SK-N-SH treated with all-trans-retinoic acid at 6 μM for 48 hours (cell line): ENCODE results near the gene DPF3.

Experiments used
- ATAC-seq: fragments of 200-7000 bp; cut with Tn5 transposase; 3 replicates; pipeline ENCODE4 v1.9.1; 2020; ENCODE audit warnings: mild to moderate bottlenecking, moderate library complexity
- ARNTL ChIP-seq: fragments of 450-650 bp; formaldehyde crosslinking; IDR thresholded peaks from 2 replicates; pipeline ENCODE4 v1.5.0; 2020; ENCODE audit warnings: low read depth, mild to moderate bottlenecking, moderate library complexity, borderline replicate concordance
- BACH2 ChIP-seq: fragments of 250-450 bp; sonication (Bioruptor Pico); IDR thresholded peaks from 2 replicates; pipeline ENCODE4 v1.9.0; 2021; ENCODE audit warnings: mild to moderate bottlenecking, borderline replicate concordance
- CSDC2 ChIP-seq: fragments of 250-450 bp; sonication (Bioruptor Pico); IDR thresholded peaks from 2 replicates; pipeline ENCODE4 v1.5.0; 2020; ENCODE audit warnings: mild to moderate bottlenecking, moderate library complexity
- CSRNP3 ChIP-seq: fragments of 250-450 bp; sonication (Bioruptor Pico); IDR thresholded peaks from 2 replicates; pipeline ENCODE4 v1.5.1; 2021; ENCODE audit warnings: mild to moderate bottlenecking, moderate library complexity
- ESRRG ChIP-seq: fragments of 250-450 bp; sonication (Bioruptor Pico); IDR thresholded peaks from 2 replicates; pipeline ENCODE4 v1.6.1; 2021; ENCODE audit warnings: mild to moderate bottlenecking
- GLIS3 ChIP-seq: fragments of 250-450 bp; sonication (Bioruptor Pico); IDR thresholded peaks from 2 replicates; pipeline ENCODE4 v1.5.0; 2020; ENCODE audit warnings: mild to moderate bottlenecking, moderate library complexity
- ISL1 ChIP-seq: fragments of 250-450 bp; sonication (Bioruptor Pico); IDR thresholded peaks from 2 replicates; pipeline ENCODE4 v2.1.2; 2022; ENCODE audit warnings: mild to moderate bottlenecking, moderate library complexity
- OSR1 ChIP-seq: fragments of 250-450 bp; sonication (Bioruptor Pico); IDR thresholded peaks from 2 replicates; pipeline ENCODE4 v1.8.0; 2022; ENCODE audit warnings: moderate library complexity, mild to moderate bottlenecking, inconsistent platforms
- PATZ1 ChIP-seq: fragments of 250-450 bp; sonication (Bioruptor Pico); IDR thresholded peaks from 2 replicates; pipeline ENCODE4 v1.8.0; 2020; ENCODE audit warnings: mild to moderate bottlenecking, moderate library complexity, borderline replicate concordance
- POU6F1 ChIP-seq: fragments of 250-450 bp; sonication (Bioruptor Pico); IDR thresholded peaks from 2 replicates; pipeline ENCODE4 v1.8.0; 2021; ENCODE audit warnings: low read depth, mild to moderate bottlenecking, moderate library complexity, borderline replicate concordance
- PPARA ChIP-seq: fragments of 250-450 bp; sonication (Bioruptor Pico); IDR thresholded peaks from 2 replicates; pipeline ENCODE4 v1.5.0; 2020; ENCODE audit warnings: mild to moderate bottlenecking, borderline replicate concordance
- SNAI2 ChIP-seq: fragments of 250-450 bp; sonication (Bioruptor Pico); IDR thresholded peaks from 2 replicates; pipeline ENCODE4 v1.5.0; 2020; ENCODE audit warnings: mild to moderate bottlenecking, moderate library complexity
- TCF4 ChIP-seq: fragments of 250-450 bp; sonication (Bioruptor Pico); IDR thresholded peaks from 2 replicates; pipeline ENCODE4 v1.8.0; 2021; ENCODE audit warnings: mild to moderate bottlenecking, moderate library complexity, borderline replicate concordance
- TOX ChIP-seq: fragments of 250-450 bp; sonication (Bioruptor Pico); IDR thresholded peaks from 2 replicates; pipeline ENCODE4 v1.8.0; 2021; ENCODE audit warnings: mild to moderate bottlenecking, moderate library complexity, borderline replicate concordance
- TSHZ2 ChIP-seq: fragments of 250-450 bp; sonication (Bioruptor Pico); IDR thresholded peaks from 2 replicates; pipeline ENCODE4 v1.5.0; 2020; ENCODE audit warnings: mild to moderate bottlenecking, moderate library complexity
- ZC3H10 ChIP-seq: fragments of 250-450 bp; sonication (Bioruptor Pico); IDR thresholded peaks from 2 replicates; pipeline ENCODE4 v1.5.1; 2021; ENCODE audit warnings: mild to moderate bottlenecking, moderate library complexity
- ZFP3 ChIP-seq: fragments of 250-450 bp; sonication (Bioruptor Pico); IDR thresholded peaks from 2 replicates; pipeline ENCODE4 v1.5.0; 2020; ENCODE audit warnings: mild to moderate bottlenecking, moderate library complexity
- ZFP30 ChIP-seq: fragments of 450-650 bp; formaldehyde crosslinking; IDR thresholded peaks from 2 replicates; pipeline ENCODE4 v1.5.0; 2022; ENCODE audit warnings: mild to moderate bottlenecking, moderate library complexity
- ZNF565 ChIP-seq: fragments of 450-650 bp; formaldehyde crosslinking; conservative IDR thresholded peaks from 2 replicates; pipeline ENCODE4 v1.5.0; 2020; ENCODE audit warnings: low read depth, mild to moderate bottlenecking, moderate library complexity
- ZNF8 ChIP-seq: fragments of 450-650 bp; formaldehyde crosslinking; IDR thresholded peaks from 2 replicates; pipeline ENCODE4 v1.5.0; 2020; ENCODE audit warnings: mild to moderate bottlenecking, moderate library complexity
- TF ChIP-seq, protein P1 (sequence below): fragments of 250-450 bp; sonication (Bioruptor Pico); IDR thresholded peaks from 2 replicates; pipeline ENCODE4 v1.5.1; 2020; ENCODE audit warnings: low read depth, mild to moderate bottlenecking, moderate library complexity

DPF3 gene

GRCh38 chr14:72888636-72889201 lies 5.2 kb downstream of the DPF3 start:
- TF ChIP-seq ESRRG (CRISPR knock-in tag) = no peak
- no peak for ATAC-seq

DNA sequence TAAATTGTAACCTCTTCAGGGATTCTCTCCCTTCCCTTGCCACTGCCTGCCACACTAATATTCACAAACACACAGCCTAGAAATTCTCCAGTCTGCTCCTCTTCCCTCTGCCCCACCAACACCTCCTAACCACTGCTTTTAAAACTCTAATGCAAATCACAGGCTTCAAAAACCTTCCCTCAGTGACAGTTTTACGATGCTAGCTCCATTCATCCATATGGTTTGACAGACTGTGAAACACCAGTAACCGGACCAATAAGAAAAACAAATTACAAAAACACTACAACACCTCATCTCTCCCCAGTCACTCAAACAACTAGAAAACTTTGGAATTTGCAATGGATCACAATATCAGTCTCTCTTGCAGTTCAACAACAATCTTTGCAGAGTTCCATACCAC lies 5.7 kb downstream of the DPF3 start:
- no peak for ATAC-seq
- TF ChIP-seq ARNTL (CRISPR knock-in tag) = no peak
- no peak for TF ChIP-seq PATZ1 (CRISPR knock-in tag)
- no peak for TF ChIP-seq CSDC2
- no peak for TF ChIP-seq GLIS3 (CRISPR knock-in tag)
- no peak for TF ChIP-seq PPARA (CRISPR knock-in tag)
- TF ChIP-seq SNAI2 (CRISPR knock-in tag) = no peak
- no peak for TF ChIP-seq BACH2 (CRISPR knock-in tag)
- no peak for TF ChIP-seq ZNF565
- TF ChIP-seq TCF4 = no peak
- TF ChIP-seq ZFP30 (CRISPR knock-in tag) = no peak
- TF ChIP-seq ZNF8 = no peak
- TF ChIP-seq OSR1 (CRISPR knock-in tag) = no peak
- TF ChIP-seq ISL1 (CRISPR knock-in tag) = no peak
- no peak for TF ChIP-seq ZC3H10 (CRISPR knock-in tag)

GRCh38 chr14:72887514-72887913 lies 6.4 kb downstream of the DPF3 start:
- no peak for ATAC-seq
- no peak for TF ChIP-seq POU6F1 (CRISPR knock-in tag)
- no peak for TF ChIP-seq TOX

DNA sequence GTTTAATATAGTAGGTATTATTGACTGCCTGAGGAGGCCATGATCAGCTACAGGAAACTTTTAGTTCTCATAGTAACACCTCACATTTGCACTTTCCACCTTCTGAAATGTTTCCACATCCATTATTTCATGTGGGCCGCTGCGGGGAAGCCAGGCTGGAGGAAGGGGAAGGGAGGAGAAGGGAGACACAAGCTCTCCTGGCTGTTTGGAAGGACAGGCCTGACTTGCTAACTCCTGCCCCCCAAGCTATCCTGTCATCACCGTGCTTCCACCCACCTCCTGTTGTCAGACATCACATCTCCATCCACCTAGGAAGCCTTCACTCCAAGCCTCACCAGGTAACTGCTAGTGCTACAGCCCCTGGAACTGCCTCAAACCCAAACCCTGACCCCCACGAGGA lies 9.5 kb downstream of the DPF3 start:
- ATAC-seq = no peak
- no peak for TF ChIP-seq TCF4
- no peak for TF ChIP-seq ZNF8
- TF ChIP-seq PATZ1 (CRISPR knock-in tag) = no peak
- no peak for TF ChIP-seq ZFP3 (CRISPR knock-in tag)
- TF ChIP-seq, protein P1, sequence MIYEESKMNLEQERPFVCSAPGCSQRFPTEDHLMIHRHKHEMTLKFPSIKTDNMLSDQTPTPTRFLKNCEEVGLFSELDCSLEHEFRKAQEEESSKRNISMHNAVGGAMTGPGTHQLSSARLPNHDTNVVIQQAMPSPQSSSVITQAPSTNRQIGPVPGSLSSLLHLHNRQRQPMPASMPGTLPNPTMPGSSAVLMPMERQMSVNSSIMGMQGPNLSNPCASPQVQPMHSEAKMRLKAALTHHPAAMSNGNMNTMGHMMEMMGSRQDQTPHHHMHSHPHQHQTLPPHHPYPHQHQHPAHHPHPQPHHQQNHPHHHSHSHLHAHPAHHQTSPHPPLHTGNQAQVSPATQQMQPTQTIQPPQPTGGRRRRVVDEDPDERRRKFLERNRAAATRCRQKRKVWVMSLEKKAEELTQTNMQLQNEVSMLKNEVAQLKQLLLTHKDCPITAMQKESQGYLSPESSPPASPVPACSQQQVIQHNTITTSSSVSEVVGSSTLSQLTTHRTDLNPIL = no peak
- TF ChIP-seq, all 23 proteins: peak for 0

DNA sequence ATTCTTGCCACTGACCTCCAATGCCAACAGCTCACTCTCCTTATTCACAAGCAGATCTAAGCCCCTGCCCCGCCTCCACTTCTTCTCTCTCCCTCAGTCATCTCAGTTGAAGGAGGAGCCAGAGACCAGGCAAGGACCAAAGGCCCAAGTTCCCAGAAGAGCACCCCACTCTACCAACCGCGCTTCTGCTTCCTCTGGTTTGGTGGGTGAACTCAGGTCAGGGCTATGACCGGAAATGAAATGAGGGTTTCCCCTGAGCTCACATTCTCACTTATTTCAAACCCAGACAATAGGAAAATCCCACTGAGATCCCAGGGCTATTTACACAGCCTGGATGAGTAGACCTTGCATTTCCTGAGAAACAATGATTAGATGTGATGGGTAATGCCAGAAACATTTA lies 9.9 kb downstream of the DPF3 start:
- ATAC-seq = no peak
- no peak for TF ChIP-seq ZFP30 (CRISPR knock-in tag)
- no peak for TF ChIP-seq CSDC2
- TF ChIP-seq ISL1 (CRISPR knock-in tag) = no peak
- no peak for TF ChIP-seq POU6F1 (CRISPR knock-in tag)
- TF ChIP-seq TSHZ2 = no peak
- TF ChIP-seq CSRNP3 (CRISPR knock-in tag) = no peak
